SK-N-MC (cell line): ENCODE data around the gene MMD2.

Source experiments
- EZH2 ChIP-seq: fragments of 200-600 bp; sonication (generic); IDR thresholded peaks from one replicate; pipeline ENCODE4 v1.6.1; 2017; ENCODE audit warnings: antibody characterized with exemption
- FOXP2 ChIP-seq: optimal IDR thresholded peaks from 2 replicates; pipeline ENCODE3; 2011; ENCODE audit warnings: mild to moderate bottlenecking, moderate library complexity; ENCODE audit not compliant: insufficient read depth; ENCODE audit errors: extremely low read length, control extremely low read depth
- POLR2AphosphoS5 ChIP-seq: IDR thresholded peaks from 2 replicates; pipeline ENCODE4 v1.6.1; 2012; ENCODE audit warnings: mild to moderate bottlenecking, low read depth, low read length, borderline replicate concordance

- TF ChIP-seq POLR2AphosphoS5, result no peak
- no peak for TF ChIP-seq EZH2
- TF ChIP-seq FOXP2, result no peak
Measured at GRCh38 chr7:4957847-4958476, 1.0 kb downstream of the MMD2 start.
